ENCODE measurements around the gene HES7.
"Not testable (repeated sequence)": the region's sequence is repeated elsewhere in the genome, so short reads cannot be mapped to it uniquely, and the experiment has no call there.

HES7 gene

DNA sequence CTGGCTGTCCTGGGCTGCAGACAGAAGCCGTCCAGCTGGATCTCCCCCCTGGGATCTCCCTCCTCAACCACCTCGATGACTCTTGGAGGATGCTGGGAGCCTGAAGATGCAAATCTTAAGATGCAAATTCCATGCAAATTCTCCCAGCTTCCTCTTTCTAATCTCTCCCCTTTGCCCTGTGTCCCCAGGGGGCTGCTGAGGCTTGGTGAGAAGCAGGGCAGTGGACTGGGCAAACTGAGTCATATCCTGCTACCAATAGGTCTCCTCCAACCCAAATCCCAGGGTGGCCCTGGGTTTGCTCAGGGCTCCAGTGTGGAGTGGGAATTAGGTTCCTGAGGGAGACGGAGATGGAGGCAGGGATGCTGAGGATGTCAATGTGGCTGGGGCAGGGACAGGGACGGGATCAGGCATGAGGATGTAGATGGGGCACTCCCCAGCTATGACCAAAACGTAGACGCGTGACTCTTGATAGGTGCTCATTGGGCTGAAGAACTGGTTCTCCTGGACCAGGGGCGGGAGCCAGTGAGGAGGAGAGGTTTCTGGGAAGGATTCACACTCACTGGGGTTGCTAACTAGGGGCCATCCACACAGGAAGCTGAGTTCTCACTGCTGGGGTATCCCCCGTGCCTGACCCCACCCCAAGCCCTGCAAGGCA lies 32.7 kb downstream of the HES7 start:
- no peak for DNase-seq

DNA sequence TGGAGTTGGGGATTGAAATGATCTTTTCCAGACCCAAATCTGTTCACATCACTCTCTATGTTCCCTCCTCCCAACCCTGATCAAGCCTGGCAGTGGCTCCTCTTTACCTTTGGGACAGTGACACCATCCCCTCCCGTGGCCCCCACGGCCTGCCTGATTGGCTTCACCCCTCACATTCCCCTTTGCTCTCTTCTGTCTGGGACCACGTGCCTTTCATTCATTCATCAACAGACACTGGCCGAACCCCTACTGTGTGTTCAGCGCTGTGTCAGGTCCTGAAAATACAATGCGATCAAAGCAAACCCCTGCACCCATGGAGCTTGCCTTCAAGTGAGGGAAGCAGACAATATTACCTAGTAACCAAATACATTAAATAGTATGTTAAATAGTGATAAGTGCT lies 34.2 kb downstream of the HES7 start:
- DNase-seq: no peak

DNA sequence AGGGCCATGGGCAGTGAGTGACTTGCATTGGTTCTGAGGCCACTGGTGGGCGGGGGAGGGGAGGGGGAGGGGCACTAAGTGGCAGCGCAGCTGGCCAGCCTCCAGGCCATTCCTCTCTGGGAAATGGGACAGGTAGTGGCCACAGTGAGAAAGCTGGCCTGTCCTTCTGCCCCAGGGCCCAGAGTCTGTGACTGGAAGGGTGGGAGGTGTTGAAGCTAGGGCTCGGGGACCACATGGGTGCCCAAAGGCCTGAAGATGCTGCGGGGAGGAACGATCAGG lies 36.0 kb downstream of the HES7 start:
- DNase-seq: no peak

DNA sequence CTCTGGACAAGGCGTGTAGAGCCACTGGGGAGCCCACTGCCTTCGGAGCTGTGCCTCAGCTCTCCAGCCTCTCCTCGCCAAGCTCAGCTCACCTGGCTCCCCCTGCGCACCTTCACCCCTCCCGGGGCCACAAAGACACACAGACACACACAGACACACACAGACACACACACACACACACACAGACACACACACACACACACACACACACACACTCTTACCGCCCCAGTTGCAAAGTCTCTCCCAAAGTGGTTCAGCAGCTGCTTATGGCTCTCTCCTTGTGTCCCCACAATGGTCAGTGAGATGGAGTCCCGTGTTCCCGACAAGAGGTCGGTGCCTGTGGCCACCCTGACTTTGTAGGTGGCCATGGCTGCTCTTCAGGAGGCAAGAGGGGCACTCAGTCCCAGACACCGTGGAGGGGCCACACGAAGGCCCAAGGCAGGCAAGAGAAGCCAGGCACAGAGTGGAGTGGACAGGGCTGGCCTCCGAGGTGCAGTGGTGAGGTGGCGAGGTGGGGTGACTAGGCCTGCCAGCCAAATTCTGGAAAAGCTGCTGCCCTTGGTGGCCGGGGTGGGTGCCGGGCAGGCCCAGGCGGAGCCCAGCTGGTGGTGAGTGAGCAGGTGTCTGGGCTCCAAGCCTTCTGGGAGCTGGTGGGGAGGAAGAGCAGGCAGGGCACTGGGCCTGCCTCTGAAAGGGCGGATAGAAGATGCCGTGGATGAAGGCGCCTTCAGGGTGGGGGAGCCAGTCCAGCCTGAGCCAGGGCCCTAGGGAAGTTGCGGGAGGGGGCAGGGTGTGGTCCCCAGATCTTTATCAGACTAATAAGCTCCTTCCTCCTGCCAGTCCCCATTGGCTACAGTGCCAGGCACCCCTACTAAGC lies 36.6 kb downstream of the HES7 start, which contains the start of gene ALOX12B:
Gene ALOX12B (minus strand): TSS at position 642 of the 877 bp plus-strand sequence. CDS start 274 bp downstream, at position 368.
- DNase-seq: no peak

DNA sequence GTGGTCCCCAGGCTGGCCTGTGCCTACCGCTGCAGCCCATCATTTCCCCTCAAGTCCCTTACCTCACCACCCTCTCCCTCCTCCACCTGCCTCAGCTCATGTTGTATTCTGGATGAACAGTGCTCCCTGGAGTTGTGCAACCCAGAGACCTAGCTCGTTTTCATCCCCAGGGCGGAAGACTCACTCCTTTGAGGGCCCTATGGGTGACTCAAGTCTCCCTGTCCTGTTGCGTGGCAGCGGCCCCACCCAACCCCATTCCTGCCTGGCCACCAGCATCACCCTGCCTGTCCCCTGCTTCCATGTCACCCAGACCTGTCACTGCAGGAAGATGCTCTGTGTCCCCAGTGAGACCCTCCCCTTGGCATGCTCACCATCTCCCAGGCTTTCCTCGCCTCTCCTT lies 39.7 kb downstream of the HES7 start:
- no peak for DNase-seq

DNA sequence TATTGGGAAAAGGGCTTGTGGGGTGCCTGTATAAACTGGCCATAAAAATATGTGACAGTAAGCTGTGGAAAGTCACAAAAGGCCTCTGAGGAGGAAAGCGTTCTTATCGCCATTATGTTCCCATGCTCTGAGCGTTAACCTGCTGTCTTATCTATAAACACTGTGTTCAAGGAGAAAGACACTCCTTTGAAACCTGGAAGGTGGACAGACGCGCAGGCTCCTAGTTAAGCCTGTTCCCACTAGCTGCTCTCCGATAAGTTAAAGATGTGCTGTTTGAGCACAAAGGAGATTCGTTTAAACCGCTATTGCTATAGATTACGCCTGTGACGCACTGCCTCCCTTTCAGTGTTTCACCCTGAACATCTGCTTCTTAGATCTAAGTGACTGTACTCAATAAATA lies 41.6 kb downstream of the HES7 start:
- DNase-seq: no peak

DNA sequence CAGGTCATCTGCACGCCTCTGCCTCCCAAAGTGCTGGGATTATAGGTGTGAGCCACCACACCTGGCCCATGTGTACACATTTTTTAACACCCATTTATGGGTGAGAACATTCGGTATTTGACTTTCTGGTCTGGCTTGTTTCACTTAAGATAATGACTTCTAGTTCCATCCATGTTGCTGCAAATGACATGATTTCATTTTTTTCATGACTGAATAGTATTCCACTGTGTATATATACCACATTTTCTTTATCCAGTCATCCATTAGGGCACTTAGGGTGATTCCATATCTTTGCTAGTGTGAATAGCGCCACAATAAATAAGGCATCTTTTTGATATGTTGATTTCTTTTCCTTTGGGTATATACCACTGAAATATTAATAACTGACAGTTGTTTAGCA lies 42.0 kb downstream of the HES7 start:
- DNase-seq: no peak

DNA sequence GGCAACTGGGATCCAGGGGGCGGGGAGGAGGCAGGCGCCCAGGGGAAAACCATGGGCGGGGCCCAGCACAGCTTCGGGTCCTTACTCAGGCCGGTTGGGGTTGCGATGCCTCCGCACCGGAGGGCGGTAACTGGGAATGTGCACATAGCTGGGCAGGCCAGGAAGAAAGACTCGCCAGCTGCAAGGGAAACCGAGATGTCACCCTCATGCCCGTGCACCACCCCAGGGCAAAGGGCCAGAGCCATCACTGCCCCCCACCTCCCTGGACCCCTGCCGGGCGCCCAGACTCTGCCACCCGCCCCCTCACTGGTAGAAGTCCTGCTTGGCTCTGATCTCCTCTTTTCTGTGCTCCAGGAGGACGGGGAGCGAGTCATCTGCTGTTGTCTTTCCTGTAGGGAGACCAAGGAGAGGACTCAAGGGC lies 43.1 kb downstream of the HES7 start:
- DNase-seq: no peak

DNA sequence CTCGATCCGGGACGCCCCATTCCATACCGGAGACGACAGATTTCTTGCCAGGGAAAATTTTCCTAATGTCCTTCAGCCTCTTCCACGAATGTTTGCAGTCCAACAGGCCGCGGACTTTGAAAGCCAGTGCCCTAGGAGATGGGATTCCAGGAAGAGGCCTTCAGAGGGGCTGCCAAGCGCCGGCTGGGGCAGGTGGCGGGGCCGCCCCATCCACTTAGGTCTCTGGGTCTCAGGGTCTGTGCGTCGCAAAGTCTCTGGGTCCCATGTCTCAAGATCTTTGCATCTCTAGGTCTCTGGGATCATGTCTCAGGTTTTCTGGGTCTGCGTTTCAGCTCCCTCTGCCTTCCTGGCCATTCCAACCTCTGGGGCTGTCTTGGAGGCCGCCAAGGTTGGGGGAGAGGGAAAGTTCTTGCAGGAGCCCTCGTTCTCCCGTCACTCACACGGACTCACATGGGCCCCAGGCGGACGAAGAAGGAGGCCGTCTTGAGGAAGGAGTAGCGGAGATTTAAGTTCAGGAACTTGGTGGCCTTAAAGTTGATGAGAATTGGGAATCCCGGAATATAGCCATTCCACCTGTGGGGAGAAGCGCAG lies 43.6 kb downstream of the HES7 start:
- no peak for DNase-seq

DNA sequence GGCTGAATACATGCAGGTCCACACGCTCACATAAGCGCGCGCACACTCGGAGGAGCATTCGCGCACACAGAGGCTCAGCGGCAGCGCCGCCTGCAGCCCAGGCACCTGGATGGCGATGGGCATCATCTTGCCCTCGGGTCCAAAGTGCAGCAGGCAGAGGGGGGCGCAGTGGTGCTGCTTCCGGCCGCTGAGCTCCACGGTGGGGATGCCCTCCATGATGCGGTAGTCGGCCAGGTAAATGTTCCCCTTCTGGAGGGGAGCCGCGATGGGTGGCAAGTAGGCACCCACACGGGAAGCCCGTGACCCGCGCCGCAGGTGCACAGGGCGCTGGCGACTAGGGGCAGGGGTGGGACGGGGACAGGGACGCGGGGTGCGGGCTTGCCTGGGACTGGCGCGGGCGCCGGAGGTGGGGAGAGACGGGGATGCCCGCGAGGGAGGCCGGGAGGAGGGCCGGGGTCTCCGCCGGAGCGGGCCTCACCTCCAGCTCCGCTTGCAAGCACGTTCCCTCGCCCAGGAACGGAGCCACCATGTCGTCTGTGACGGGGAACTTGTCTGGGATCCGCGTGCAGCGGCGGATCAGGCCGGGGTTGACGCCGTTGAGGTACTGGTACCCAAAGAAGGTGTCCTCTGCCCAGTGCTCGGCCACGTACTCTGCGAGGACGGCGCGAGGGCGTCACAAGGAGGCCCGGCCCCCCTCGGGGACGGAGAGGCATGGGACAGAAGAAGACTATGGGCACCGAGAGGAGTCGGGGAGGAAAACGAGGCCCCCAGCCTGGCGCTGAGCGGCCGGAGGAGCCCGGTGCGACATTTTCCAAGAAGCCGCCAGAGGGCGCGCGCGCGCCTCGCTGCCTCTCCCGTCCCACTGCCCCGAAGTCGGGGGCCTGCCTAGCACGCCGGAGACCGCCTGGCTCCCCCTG lies 44.4 kb downstream of the HES7 start:
- DNase-seq: peak; percentile 79

DNA sequence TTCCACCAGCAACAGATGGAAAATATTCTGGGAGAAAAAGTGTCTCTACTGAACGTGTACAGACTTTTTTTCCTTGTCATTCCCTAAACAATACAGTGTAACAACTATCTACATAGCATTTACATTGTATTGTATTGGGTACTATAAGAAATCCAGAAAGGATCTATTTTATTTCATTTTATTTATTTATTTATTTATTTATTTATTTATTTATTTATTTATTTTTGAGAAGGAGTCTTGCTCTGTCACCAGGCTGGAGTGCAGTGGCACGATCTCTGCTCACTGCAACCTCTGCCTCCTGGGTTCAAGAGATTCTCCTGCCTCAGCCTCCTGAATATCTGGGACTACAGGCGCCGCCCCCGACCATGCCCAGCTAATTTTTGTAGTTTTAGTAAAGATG lies 46.0 kb downstream of the HES7 start:
- DNase-seq: not testable (repeated sequence)

DNA sequence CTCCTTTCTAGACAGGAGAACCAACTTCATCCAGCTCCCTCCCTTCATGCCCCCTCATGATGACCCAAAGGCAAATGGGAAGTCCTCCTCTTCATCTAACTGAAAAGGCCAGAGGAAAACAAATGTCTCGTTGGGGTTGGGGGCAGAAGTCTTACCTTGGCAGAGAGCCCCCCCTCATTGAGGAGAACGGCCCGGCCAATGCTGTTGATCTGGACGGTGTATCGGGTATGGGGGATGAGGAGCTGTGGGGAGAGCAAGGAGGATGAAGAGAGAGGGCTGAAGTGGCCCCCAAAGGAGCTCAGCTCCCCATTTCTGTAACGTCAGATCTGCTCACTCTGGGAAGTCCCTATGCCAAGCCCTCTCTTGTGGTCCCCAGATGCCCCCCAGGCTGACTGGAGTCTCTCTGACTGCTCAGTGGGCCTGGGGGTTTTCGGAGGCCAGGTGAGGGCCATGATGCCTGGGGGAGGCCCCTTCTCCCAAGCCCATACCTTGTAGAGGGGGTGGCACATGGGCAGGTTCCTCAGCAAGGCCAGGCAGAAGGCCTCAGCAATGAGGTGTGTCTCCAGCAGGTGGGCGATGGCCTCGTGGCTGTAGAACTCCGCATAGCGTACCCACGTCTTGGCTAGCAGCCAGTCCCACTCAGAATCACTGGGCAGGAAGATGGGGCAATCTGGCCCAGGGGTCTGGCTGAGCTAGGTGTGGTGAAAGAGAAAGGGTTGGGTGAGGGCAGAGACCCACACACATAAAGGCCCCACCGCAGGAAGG lies 47.2 kb downstream of the HES7 start:
- no peak for DNase-seq

DNA sequence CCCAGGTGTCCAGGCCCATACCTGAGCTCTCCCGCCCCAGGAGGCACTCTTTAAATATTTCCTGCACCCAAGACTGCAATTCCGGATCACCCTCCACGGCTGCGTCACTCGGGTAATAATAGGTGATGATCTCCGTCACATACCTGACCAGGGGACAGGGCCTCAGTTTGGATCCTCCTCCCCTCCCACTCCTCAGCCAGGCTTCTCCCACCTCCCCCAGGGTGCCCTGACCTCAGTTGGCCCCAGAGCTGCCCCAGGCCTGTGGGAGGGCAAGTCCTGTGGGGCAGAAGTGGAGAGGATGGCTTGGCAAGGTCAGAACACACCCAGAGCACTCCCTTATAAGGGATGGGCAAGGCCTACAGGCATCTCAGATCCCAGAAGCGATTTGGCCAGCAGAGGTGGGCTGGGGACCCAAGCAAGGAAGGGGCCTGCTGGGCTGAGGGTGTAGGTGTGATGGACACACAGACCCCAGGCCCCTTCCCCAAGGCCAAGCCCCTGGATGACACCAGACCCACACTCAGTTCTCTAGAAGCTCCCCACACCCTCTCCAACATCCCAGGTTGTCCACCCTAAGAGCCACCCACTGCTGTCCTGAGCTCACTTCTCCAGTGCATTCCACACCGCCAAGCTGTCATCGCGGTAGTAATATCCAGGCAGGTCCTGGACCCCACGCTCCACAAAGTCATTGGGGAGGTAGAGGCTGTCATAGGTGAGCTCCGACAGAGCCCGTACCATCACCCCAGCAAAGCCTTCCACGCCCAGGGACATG lies 48.1 kb downstream of the HES7 start:
- no peak for DNase-seq

DNA sequence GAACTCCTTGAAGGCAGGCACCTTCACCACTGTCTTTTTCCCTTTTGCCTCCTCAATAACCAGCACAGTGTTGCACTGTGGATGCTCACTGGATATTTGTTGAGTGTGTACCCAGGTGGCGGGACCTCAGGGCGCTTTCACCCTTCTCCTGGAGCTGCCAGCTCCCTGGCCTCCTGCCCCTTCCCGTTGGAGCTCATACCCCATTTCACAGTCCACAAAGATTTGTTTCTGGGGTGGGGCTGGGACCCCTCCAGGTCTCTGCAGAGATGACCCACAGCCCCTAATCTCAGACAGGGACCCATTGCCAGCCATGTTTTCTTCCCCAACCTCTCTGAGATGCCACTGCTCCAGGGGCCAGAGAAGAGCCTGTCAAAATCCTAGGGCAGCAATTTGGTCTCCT lies 48.8 kb downstream of the HES7 start:
- no peak for DNase-seq

DNA sequence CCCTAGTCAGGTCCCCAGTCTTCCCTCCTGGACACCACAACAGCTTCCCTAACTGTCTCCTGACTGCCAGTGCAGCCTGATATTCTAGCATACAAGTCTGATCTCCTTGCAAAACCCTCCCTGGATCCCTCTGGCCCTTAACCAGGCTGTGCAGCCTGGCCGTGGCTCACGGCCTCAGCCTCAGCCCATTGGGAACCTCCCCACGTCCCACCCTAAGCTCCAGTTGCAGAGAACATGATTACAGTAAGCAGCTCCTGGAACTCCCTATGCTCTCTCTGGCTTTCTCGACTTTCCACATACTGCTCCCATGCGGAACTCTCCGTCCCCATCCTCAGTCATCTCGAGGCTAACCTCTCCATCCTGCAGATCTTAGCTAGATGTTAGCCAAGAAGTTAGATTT lies 49.4 kb downstream of the HES7 start:
- DNase-seq: no peak

DNA sequence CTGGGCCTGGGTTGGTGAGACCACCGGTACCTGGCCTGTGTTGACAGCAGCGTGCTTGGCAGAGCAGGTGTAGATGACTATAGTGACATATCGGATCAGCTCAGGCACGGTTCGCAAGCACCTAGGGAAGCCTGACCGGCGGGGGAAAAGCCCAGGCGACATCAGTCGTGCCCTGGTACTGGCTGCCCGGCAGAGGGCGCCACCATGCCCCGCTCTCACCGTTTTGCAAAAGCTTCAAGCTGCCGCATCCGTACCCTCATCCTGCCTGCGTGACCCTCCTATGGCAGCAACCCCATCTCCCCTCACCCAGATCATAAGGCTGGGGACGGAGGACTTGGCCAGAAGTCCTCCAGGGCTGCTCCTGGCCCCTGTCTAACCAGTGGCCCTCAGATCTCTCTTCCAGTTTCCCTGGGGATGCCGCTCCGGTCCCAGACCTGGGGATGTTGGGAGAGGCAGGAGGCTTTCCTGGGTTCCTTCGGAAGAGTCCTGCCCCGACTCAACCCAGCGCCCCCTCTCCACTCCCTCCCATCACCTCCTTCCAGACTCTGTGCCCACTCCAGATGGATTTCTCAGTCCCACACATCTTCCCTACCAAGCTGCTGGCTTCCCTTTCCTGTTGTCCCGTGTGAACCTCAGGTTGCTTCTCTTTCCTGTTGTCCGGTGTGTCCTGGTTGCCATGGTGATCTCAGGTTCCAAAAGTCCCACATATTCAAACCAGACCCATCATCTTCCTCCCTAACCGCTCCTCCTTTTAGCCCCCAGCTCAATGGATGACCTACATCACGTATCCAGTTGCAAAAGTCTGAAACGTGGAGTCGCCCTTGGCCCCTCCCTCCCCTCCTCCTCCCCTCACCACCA lies 50.0 kb downstream of the HES7 start:
- DNase-seq: peak; percentile 49

DNA sequence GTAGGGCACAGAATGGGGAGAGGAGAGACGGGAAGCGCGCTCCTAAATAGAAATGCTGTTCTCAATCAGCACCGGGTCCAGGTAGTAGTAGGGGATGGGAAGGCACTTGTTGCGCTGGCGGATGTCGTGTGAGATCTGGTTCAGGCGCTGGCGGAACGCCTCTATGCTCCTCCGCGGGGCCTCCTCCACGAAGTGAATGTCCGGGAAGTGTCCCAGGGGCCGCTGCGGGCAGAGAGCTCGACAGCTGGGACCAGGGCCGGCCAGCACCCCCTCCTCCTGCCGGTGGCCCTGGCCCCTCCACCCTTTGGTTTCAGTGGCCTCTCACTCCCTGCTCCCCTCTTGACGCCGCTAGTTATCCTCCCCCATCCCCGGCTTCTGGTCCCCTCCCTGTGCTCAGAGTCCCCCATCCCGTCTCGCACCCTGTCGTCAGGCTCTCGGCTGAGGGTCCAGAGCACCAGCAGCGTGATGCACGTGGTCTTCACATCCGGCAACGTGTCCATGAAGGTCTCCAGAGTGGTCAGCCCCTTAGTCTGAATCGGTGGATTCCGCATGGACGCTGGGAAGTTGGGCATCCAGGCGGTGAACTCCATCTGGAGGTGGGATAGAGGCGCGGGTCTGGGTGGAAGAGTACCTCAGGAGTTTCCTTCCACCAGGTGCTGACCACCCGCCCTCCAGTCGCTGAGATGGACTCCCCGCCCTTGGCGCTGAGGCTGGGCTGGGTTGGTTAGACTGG lies 51.0 kb downstream of the HES7 start:
- DNase-seq: no peak

DNA sequence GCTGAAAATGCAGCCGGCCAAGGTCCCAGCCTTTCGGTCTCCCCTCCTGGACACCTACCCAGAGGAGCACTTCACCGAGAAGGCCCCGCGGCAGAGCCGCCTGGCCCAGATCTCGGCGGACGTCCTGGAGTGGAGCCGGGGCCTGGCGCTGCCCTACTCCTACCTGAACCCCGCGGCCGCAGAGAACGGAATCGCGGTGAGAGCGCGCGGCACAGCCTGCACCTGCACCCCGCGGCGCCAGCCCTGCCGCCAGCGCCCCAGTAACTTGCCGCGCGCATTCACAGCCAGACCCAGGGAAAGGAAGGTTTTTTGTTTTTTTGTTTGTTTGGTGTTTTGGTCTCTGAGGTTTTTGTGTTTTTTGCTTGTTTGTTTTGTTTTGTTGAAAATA lies 51.6 kb downstream of the HES7 start:
- DNase-seq: no peak

DNA sequence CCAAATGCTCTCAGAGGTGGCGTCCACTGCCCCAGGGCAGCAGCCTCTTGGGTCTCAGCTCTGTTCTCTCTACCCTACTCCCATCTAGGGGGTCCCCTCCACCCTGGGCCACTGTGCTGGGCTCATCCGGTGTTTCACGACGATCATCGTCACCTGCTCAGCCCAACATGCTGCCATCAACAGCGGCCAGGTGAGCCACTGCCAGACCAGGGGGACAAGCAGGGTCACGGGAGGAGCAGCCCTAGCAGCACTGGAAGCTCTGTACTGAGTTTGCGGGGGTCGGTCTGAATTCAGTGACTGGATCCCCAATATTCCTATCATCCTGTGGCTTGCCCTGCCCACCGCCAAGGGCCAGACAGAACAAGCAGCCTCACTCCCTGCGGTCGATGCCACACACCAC lies 52.4 kb downstream of the HES7 start:
- no peak for DNase-seq
